ENCODE data around the gene SLC25A39. TPM values are rescaled to one million over a fixed set of nuclear protein-coding genes. Genes with fewer than 3 reads are reported as not detected.
"Not testable (repeated sequence)": the region's sequence is repeated elsewhere in the genome, so short reads cannot be mapped to it uniquely, and the experiment has no call there.

SLC25A39 gene
- total RNA-seq, 1 donor from 2014 or later: 89.8 TPM

- DNase-seq (ENCODE audit: low spot score): peak; percentile 84
Measured at GRCh38 chr17:44354582-44355561, 30.2 kb upstream of the SLC25A39 start.

DNA sequence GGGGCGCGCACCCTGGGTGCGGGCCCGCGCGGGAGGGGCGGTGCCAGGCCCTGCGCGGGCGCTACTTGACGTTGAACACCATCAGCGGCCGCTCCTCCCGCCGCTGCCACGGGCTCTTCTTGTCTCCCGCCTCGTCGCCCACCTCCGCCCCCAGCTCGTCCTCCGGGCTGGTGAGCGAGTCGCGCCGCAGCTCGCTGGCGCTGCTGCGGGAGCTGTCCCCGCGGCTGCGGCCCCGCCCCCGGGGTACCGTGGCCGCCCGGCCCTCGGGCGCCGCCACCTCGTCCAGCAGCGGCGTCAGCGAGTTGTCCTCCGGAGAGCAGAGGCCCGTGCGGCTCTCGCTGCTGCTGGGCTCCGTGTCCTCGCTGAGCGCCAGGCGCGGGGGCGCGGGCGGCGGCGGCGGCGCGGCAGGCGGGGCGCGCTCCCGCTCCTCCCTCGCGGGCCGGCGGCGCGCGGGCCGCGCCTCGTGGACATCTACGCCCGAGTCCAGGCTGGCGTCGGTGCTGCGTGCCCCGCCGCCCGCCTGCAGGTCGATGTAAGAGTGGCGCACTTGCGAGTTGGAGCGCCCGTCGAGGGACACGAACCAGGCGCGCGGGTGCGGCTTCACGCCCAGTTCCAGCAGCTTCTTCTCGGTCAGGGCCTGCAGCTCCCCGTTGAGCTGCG is 29.2 kb upstream of the SLC25A39 start:
- no peak for DNase-seq (ENCODE audit: low spot score)

- DNase-seq (ENCODE audit: low spot score): peak; percentile 73
Measured at GRCh38 chr17:44352828-44353671, 28.4 kb upstream of the SLC25A39 start.

DNA sequence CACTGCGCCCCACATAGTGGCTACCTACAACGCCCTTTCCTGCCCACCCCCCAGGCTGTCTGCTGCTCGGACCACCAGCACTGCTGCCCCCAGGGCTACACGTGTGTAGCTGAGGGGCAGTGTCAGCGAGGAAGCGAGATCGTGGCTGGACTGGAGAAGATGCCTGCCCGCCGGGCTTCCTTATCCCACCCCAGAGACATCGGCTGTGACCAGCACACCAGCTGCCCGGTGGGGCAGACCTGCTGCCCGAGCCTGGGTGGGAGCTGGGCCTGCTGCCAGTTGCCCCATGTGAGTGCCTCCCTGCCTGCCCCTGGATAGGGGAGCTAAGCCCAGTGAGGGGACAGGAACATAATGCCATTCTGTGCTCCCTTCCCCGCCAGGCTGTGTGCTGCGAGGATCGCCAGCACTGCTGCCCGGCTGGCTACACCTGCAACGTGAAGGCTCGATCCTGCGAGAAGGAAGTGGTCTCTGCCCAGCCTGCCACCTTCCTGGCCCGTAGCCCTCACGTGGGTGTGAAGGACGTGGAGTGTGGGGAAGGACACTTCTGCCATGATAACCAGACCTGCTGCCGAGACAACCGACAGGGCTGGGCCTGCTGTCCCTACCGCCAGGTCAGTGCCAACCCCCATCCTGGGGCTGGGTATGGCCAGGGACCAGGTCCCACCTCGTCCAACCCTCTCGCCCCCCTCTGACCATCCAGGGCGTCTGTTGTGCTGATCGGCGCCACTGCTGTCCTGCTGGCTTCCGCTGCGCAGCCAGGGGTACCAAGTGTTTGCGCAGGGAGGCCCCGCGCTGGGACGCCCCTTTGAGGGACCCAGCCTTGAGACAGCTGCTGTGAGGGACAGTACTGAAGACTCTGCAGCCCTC is 27.6 kb upstream of the SLC25A39 start:
- DNase-seq (ENCODE audit: low spot score): no peak

GRCh38 chr17:44351464-44351863 is 26.8 kb upstream of the SLC25A39 start:
- DNase-seq (ENCODE audit: low spot score): no peak

DNA sequence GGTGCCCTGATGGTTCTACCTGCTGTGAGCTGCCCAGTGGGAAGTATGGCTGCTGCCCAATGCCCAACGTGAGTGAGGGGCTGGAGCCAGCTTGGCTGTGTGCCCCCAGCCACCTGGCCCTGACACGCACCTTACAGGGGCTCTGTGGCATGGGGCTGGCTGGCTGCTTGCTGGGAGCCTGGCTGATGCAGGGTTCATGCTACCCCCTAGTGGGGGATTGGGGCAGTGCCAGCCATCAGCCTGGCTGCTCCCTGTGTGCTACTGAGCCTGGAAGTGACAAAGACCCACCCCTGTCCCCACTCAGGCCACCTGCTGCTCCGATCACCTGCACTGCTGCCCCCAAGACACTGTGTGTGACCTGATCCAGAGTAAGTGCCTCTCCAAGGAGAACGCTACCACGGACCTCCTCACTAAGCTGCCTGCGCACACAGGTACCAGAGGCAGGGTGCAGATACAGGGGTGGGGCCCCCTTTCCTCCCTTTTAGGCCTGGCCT is 26.2 kb upstream of the SLC25A39 start:
- peak; percentile 57 for DNase-seq (ENCODE audit: low spot score)

DNA sequence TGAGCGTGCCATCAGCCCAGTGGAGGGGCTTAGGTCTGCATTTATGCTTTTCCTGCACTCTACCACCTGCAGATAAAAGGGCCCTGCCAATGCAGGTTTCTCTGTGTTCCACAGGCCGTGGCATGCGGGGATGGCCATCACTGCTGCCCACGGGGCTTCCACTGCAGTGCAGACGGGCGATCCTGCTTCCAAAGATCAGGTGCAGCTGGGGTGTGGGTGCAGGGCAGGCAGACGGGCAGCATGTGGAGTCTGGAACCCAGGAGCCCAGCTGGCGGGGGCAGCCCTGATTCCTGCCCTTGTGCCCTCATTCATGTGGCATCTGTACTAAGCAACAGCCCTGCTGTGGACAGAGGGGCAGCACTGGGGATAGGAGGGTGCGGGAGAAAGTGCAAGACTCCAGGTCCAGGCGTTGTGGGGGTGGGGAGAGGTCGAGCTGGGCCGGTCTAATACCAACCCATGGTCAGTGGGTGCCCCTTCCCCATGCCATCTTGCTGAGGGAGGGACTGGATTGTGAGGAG is 25.0 kb upstream of the SLC25A39 start:
- no peak for DNase-seq (ENCODE audit: low spot score)

DNA sequence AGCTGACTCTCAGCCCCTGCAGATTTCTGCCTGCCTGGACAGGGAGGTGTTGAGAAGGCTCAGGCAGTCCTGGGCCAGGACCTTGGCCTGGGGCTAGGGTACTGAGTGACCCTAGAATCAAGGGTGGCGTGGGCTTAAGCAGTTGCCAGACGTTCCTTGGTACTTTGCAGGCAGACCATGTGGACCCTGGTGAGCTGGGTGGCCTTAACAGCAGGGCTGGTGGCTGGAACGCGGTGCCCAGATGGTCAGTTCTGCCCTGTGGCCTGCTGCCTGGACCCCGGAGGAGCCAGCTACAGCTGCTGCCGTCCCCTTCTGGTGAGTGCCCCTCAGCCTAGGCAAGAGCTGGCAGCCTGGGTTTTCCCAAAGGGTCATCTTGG is 24.4 kb upstream of the SLC25A39 start:
- DNase-seq (ENCODE audit: low spot score): no peak

DNA sequence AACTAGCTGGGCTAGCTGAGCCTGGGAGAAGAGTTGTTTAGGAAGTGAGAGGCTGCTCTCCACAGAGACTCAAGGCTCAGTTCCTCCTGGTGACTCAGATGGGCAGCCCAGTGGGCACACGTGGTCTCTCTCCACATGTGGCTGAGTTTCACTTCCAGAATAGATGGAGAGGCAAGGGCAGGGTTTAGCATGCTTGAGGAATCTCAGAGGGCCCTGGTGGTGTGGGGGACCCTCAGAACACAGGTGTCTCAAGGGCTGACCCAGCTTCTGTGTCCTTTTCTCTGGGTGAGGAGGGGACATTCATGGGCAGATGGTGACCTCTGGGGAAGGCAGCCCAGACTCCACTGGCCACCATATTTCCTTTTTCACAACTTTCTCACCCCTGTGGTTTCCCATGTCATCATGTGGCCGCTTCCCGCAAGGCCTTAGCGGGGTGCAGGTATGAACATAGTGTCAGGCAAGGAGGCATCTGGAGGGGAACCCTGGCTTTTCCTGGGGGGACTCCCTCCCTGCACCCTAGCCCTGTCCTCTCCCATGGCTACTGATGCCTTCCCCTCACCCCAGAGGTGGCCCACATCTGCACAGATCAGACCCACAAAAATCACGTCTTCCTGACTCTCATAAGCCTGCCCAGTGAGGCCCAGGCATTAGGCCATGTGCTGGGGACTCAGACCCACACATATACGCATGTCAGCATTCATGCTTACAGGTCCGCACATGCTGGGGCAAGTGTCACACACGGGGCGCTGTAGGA is 23.8 kb upstream of the SLC25A39 start:
- DNase-seq (ENCODE audit: low spot score): peak; percentile 50

- DNase-seq (ENCODE audit: low spot score): not testable (repeated sequence)
Measured at GRCh38 chr17:44347206-44348055, 22.8 kb upstream of the SLC25A39 start.

DNA sequence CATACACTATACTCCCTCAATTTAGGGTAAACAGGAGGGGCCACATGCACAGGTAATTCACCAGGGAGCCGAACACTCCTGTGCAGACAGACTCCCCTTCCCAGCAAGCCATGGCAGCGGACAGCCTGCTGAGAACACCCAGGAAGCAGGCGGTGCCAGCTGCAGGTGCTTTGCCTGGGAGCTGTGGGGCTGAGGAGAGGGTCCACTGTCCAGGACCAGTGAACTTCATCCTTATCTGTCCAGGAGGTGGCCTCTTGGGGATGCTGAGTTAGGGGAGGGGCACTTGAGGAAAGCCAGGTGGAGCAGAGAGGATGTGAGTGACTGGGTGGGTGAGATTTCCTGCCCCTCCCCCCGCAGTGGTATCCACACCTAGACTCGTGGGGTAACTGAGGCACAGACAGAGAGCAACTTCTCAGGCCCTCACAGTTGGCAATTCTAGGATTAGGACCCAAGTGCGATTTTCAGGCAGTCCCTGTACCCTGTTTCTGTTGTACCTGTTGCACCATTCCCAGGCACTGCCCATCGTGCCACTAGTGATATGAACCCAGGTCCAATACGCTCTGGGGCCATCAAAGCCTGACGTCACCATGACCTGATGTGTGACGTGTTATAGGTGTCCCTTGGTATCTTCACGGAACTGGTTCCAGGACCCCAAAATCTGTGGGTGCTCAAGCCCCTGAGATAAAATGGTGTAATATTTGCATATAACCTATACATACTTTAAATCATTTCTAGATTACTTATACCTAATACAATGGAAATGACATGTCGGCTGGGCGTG is 21.6 kb upstream of the SLC25A39 start:
- no peak for DNase-seq (ENCODE audit: low spot score)

DNA sequence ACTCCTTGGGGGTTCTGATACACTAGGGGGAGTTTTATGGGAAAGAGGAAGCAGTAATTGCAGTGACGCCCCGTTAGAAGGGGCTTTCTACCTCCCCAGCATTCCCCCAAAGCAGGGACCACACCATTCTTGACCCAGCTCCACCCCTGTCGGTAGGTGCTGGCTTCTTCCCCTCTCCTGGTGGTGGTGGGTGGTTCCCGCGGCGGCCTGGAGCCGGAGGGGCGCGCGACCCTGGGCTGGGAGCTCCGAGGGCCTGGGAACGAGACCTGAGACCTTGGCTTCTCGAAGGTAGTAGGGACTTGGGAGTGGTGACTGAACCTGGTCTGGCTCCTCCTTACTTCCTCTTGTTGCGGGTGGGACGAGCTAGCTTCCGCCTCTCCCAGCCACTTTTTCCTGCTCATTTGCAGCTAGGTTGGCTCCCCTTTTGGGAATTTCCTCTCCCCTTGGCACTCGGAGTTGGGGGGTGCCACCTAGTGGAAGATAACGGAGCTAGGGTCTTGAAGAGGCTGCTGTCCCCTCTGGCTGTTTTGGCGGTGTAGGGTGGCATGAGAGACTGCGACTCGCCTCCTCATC is 20.9 kb upstream of the SLC25A39 start:
- peak; percentile 74 for DNase-seq (ENCODE audit: low spot score)

GRCh38 chr17:44344939-44345453 is 20.4 kb upstream of the SLC25A39 start, which contains the start of gene GRN:
GRN (plus strand) TSS chr17:44345302; CDS start chr17:44349165, 3,863 bp downstream.
- DNase-seq (ENCODE audit: low spot score): peak; percentile 100

GRCh38 chr17:44343510-44344209 is 19.0 kb upstream of the SLC25A39 start:
- DNase-seq (ENCODE audit: low spot score): no peak

- DNase-seq (ENCODE audit: low spot score): not testable (repeated sequence)
Measured at GRCh38 chr17:44340553-44340952, 15.9 kb upstream of the SLC25A39 start.

- no peak for DNase-seq (ENCODE audit: low spot score)
Measured at GRCh38 chr17:44338702-44339101, 14.1 kb upstream of the SLC25A39 start.

DNA sequence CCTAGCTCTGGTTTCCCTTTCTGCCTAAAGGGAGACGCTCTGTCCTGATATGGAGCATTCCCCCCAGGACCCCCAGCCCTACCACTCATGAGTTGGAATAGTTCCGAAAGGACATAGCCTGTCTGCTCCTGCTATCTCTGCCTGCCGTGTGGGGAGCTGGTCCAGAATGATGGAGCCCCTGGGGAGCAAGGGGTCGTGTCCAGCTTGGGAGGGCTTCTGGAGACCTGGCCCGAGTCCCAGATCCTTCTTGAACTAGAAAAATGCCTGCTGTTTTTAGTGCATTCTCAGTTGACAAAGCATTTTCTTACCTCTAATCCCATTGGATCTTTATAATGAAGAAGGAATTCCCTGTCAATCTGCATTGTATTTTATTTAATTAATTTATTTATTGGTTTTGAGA is 11.3 kb upstream of the SLC25A39 start:
- DNase-seq (ENCODE audit: low spot score): no peak

All from umbilical cord (tissue), 2 donors.